ENCODE data around the gene C6orf132. TPM values are rescaled to one million over a fixed set of nuclear protein-coding genes. Genes with fewer than 3 reads are reported as not detected.

The C6orf132 gene
- total and polyA plus RNA-seq, 9 of the 15 experiments (the other 6 are each of a cell fraction or from before 2014, with no cell fraction given): 0.06 to 0.35 (median 0.14) TPM

DNA sequence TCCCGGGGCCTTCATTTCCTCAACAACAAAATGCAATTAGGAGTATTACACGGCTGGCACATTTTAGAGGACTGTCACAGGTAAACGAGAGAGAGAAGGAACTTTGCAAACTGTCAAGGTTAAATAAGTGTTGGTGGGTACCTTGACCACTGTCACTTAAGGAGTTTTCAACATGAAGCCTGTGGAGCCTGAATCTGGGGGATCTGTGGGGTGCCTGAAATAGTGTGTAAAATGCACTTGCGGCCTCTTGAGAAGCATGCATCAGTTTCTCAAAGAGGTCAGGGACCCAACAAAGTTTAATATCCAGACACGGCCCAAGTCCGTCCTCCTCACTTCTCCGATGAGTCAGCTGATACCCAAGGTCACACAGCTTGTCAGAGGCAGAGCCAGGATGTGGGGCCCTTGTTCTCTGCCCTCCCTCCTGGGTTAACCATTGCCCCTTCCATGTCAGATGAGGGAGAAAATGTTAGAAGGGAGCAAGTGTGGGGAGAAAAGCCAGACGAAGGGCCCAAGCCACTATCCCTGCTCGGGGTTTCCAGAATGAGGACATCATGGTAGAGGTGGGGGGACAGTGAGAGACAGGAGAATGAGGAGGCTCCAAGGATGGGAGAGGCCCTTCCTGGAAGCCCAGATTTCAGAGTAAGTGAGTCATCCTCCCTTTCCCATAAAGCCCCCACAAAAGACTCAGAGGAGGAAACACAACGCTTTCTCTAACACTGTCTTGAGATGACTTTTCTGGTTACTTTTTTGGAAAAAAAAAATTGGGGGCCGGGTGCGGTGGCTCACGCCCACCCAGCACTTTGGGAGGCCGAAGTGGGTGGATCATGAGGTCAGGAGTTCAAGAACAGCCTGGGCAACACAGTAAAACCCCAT, 42.2 kb downstream of the C6orf132 start (continued):
- TF ChIP-seq PKNOX1 (IDR thresholded peaks at IDR 0.05): peak; percentile 43; the same call in 1 of the 2 replicates
- TF ChIP-seq, protein P1, sequence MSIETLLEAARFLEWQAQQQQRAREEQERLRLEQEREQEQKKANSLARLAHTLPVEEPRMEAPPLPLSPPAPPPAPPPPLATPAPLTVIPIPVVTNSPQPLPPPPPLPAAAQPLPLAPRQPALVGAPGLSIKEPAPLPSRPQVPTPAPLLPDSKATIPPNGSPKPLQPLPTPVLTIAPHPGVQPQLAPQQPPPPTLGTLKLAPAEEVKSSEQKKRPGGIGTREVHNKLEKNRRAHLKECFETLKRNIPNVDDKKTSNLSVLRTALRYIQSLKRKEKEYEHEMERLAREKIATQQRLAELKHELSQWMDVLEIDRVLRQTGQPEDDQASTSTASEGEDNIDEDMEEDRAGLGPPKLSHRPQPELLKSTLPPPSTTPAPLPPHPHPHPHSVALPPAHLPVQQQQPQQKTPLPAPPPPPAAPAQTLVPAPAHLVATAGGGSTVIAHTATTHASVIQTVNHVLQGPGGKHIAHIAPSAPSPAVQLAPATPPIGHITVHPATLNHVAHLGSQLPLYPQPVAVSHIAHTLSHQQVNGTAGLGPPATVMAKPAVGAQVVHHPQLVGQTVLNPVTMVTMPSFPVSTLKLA (conservative IDR thresholded peaks at IDR 0.05): peak in 1 of 2 experiments; percentile 46; a peak in 1 of 4 replicates
- TF ChIP-seq ZBTB9 (CRISPR knock-in tag; IDR thresholded peaks at IDR 0.05): 0 out of 2 replicates have a peak, but pooled peaks have one; percentile 29
- TF ChIP-seq ZEB2 (IDR thresholded peaks at IDR 0.05): peak; percentile 75
- TF ChIP-seq U2AF1 (optimal IDR thresholded peaks at IDR 0.05; ENCODE audit: low read depth, low read length): no peak
- TF ChIP-seq, protein P2, sequence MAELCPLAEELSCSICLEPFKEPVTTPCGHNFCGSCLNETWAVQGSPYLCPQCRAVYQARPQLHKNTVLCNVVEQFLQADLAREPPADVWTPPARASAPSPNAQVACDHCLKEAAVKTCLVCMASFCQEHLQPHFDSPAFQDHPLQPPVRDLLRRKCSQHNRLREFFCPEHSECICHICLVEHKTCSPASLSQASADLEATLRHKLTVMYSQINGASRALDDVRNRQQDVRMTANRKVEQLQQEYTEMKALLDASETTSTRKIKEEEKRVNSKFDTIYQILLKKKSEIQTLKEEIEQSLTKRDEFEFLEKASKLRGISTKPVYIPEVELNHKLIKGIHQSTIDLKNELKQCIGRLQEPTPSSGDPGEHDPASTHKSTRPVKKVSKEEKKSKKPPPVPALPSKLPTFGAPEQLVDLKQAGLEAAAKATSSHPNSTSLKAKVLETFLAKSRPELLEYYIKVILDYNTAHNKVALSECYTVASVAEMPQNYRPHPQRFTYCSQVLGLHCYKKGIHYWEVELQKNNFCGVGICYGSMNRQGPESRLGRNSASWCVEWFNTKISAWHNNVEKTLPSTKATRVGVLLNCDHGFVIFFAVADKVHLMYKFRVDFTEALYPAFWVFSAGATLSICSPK (IDR thresholded peaks at IDR 0.05; ENCODE audit: borderline replicate concordance): no peak
- TF ChIP-seq DPF2 (IDR thresholded peaks at IDR 0.05): peak; percentile 52; the same call in 1 of the 2 replicates
- no peak; the same call in 1 of the 2 replicates for TF ChIP-seq SMARCC2 (IDR thresholded peaks at IDR 0.05; ENCODE audit: low read depth)
- no peak for TF ChIP-seq ZFPM2 (CRISPR knock-in tag; IDR thresholded peaks at IDR 0.05)
- TF ChIP-seq NONO (IDR thresholded peaks at IDR 0.05; ENCODE audit: low read depth in 2 of 2, low read length in 1 of 2): no peak
- TF ChIP-seq LCOR (CRISPR knock-in tag; IDR thresholded peaks at IDR 0.05): 0 out of 2 replicates have a peak, but pooled peaks have one; percentile 4
- 0 out of 2 replicates have a peak, but pooled peaks have one; percentile 16 for TF ChIP-seq MTA3 (IDR thresholded peaks at IDR 0.05; ENCODE audit: borderline replicate concordance)
- TF ChIP-seq, protein P3, sequence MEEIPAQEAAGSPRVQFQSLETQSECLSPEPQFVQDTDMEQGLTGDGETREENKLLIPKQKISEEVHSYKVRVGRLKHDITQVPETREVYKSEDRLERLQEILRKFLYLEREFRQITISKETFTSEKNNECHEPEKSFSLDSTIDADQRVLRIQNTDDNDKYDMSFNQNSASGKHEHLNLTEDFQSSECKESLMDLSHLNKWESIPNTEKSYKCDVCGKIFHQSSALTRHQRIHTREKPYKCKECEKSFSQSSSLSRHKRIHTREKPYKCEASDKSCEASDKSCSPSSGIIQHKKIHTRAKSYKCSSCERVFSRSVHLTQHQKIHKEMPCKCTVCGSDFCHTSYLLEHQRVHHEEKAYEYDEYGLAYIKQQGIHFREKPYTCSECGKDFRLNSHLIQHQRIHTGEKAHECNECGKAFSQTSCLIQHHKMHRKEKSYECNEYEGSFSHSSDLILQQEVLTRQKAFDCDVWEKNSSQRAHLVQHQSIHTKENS (CRISPR knock-in tag; IDR thresholded peaks at IDR 0.05): no peak
- 0 out of 2 replicates have a peak, but pooled peaks have one; percentile 24 for TF ChIP-seq SMAD4 (CRISPR knock-in tag; conservative IDR thresholded peaks at IDR 0.05)
- peak; percentile 51; the same call in 1 of the 2 replicates for TF ChIP-seq NR2C1 (IDR thresholded peaks at IDR 0.05)
- peak; percentile 27; the same call in 1 of the 2 replicates for TF ChIP-seq NR2C1 (tag; IDR thresholded peaks at IDR 0.05)
- TF ChIP-seq CTBP1 (IDR thresholded peaks at IDR 0.05; ENCODE audit: borderline replicate concordance): peak; percentile 93
- no peak for TF ChIP-seq MED1 (CRISPR knock-in tag; IDR thresholded peaks at IDR 0.05; ENCODE audit: borderline replicate concordance)
- TF ChIP-seq ZNF766 (CRISPR knock-in tag; conservative IDR thresholded peaks at IDR 0.05): no peak

All from K562 (cell line).